Keratinocyte (primary cell): ENCODE results near the gene ADRM1. TPM values are rescaled to one million over a fixed set of nuclear protein-coding genes. Genes with fewer than 3 reads are reported as not detected.

Experiments used
- DNase-seq: peaks from one replicate; pipeline ENCODE4 v3.0.0-alpha.2; 2011; ENCODE audit warnings: low read depth, missing footprints, low spot score
- FAIRE-seq: peaks from 2 replicates; lab custom pipeline; 2011; peaks lifted over from hg19 to GRCh38; lab: Jason Lieb, UNC
- H2AFZ ChIP-seq: 2 replicates; pipeline ENCODE4 v1.6.0; 2012; ENCODE audit warnings: low read length, control low read depth, inconsistent platforms; ENCODE audit not compliant: control insufficient read depth
- H3K27ac ChIP-seq: 2 replicates; pipeline ENCODE4 v1.5.1; 2011; ENCODE audit warnings: low read length; ENCODE audit not compliant: control insufficient read depth, insufficient read depth
- H3K27me3 ChIP-seq: 3 replicates; pipeline ENCODE4 v1.6.0; 2011; ENCODE audit warnings: low read length; ENCODE audit not compliant: control insufficient read depth, insufficient read depth; ENCODE audit errors: extremely low read depth
- H3K36me3 ChIP-seq, 2 experiments: 2 replicates in 1 of 2; 3 replicates in 1 of 2; pipeline ENCODE4 v1.5.1; 2011; ENCODE audit warnings: low read length in 2 of 2, mild to moderate bottlenecking in 1 of 2; ENCODE audit not compliant: control insufficient read depth in 2 of 2, insufficient read depth in 2 of 2; ENCODE audit errors: extremely low read depth in 1 of 2
- H3K4me1 ChIP-seq: 3 replicates; pipeline ENCODE4 v1.5.1; 2011; ENCODE audit warnings: low read length; ENCODE audit not compliant: control insufficient read depth, insufficient read depth; ENCODE audit errors: extremely low read depth
- H3K4me2 ChIP-seq: 3 replicates; pipeline ENCODE4 v1.6.0; 2011; ENCODE audit warnings: low read depth, low read length; ENCODE audit not compliant: control insufficient read depth, insufficient read depth; ENCODE audit errors: extremely low read depth
- H3K4me3 ChIP-seq, 3 experiments: fragments of 200-600 bp in 1 of 3; sonication (generic) in 1 of 3; 2 replicates in 2 of 3; 3 replicates in 1 of 3; pipeline ENCODE4 v1.5.1; 2011 to 2016; ENCODE audit warnings: low read length in 3 of 3, mild to moderate bottlenecking in 3 of 3, control low read depth in 2 of 3, inconsistent platforms in 1 of 3, low read depth in 1 of 3, mixed read lengths in 1 of 3, mixed run types in 1 of 3, moderate library complexity in 1 of 3; ENCODE audit not compliant: control insufficient read depth in 2 of 3, insufficient read depth in 2 of 3; ENCODE audit errors: extremely low read depth in 1 of 3
- H3K79me2 ChIP-seq: 2 replicates; pipeline ENCODE4 v1.6.0; 2012; ENCODE audit warnings: low read length; ENCODE audit not compliant: control insufficient read depth, insufficient read depth
- H3K9ac ChIP-seq: 3 replicates; pipeline ENCODE4 v1.6.0; 2011; ENCODE audit warnings: low read length; ENCODE audit not compliant: control insufficient read depth, insufficient read depth; ENCODE audit errors: extremely low read depth
- H3K9me1 ChIP-seq: 3 replicates; pipeline ENCODE4 v1.6.0; 2011; ENCODE audit warnings: low read length; ENCODE audit not compliant: control insufficient read depth, insufficient read depth; ENCODE audit errors: extremely low read depth
- H3K9me3 ChIP-seq: 2 replicates; pipeline ENCODE4 v1.5.1; 2012; ENCODE audit warnings: low read depth, low read length; ENCODE audit not compliant: control insufficient read depth
- H4K20me1 ChIP-seq: 3 replicates; pipeline ENCODE4 v1.6.0; 2011; ENCODE audit warnings: low read length; ENCODE audit not compliant: control insufficient read depth, insufficient read depth; ENCODE audit errors: extremely low read depth
- CTCF ChIP-seq, 3 experiments: IDR thresholded peaks in 1 of 3; conservative IDR thresholded peaks in 1 of 3; optimal IDR thresholded peaks in 1 of 3; 2 replicates in 2 of 3; 3 replicates in 1 of 3; pipeline versions ENCODE3 to v1.5.1; 2011; ENCODE audit warnings: low read length in 3 of 3, mild to moderate bottlenecking in 3 of 3, moderate library complexity in 2 of 3, control low read depth in 1 of 3, inconsistent platforms in 1 of 3; ENCODE audit not compliant: insufficient read depth in 2 of 3; ENCODE audit errors: extremely low read depth in 1 of 3
- EZH2 ChIP-seq: IDR thresholded peaks from one replicate; pipeline ENCODE4 v1.6.1; 2012; ENCODE audit warnings: inconsistent platforms, mild to moderate bottlenecking, low read length, moderate library complexity
- dilution Hi-C: fragments of 300-500 bp; cut with MboI; formaldehyde crosslinking; loops from one replicate; pipeline ENCODE4 v1.7.0; 2020; ENCODE audit warnings: low sequenced_read_pairs; ENCODE audit not compliant: extremely low pct_ligation_motif_present
- polyA plus RNA-seq, 5 experiments: library from polyadenylated mRNA; depleted of rRNA in 3 of 5; stranded (reverse) in 3 of 5; stranded (forward) in 1 of 5; unstranded in 1 of 5; fragments of >200 nt; gene quantifications; 1 replicate in 1 of 5; 2 replicates in 3 of 5; 3 replicates in 1 of 5; pipeline versions ENCODE4 v1.2.1 to v1.2.3, GENCODE V29; 2011 to 2012; ENCODE audit warnings: missing spikeins in 2 of 5, low read depth in 1 of 5, low replicate concordance in 1 of 5

The ADRM1 gene
- polyA plus RNA-seq, 1 donor (not counting 4 experiments of a cell fraction or from before 2014, with no cell fraction given), result 91.4 TPM

- no peaks in the 10 kb centered on the region for H3K27me3 ChIP-seq
- no peaks in the 10 kb centered on the region for H3K9me3 ChIP-seq
- no peak overlapping the region for H3K4me2 ChIP-seq
- no peak overlapping the region for H3K9ac ChIP-seq
- H3K36me3 ChIP-seq, result peaks cover 47 to 53% of the 10 kb centered on the region in 2 experiments
- H4K20me1 ChIP-seq, result no peaks in the 10 kb centered on the region
- no peaks in the 10 kb centered on the region for H3K4me1 ChIP-seq
- TF ChIP-seq EZH2 (no peak), CTCF (optimal IDR thresholded peaks at IDR 0.05 in 1 of 3, IDR thresholded peaks at IDR 0.05 in 1 of 3, conservative IDR thresholded peaks at IDR 0.05 in 1 of 3; ENCODE audit: extremely low read depth in 1 of 3, insufficient read depth in 2 of 3, low read length in 3 of 3) (no peak)
- no peak overlapping the region for H2AFZ ChIP-seq
- no peak overlapping the region for H3K27ac ChIP-seq
- no peaks in the 10 kb centered on the region for H3K9me1 ChIP-seq
- H3K4me3 ChIP-seq, result no peak overlapping the region
- dilution Hi-C loops, result no loop called here
- FAIRE-seq (no peak), DNase-seq (no peak)
- peaks cover 2% of the 10 kb centered on the region for H3K79me2 ChIP-seq
Observed at GRCh38 chr20:62334881-62335280, 32.1 kb downstream of the ADRM1 start.

- H3K4me3 ChIP-seq, result no peak overlapping the region
- no peaks in the 10 kb centered on the region for H3K4me1 ChIP-seq
- H2AFZ ChIP-seq, result no peak overlapping the region
- no peak overlapping the region for H3K27ac ChIP-seq
- no peaks in the 10 kb centered on the region for H4K20me1 ChIP-seq
- no peak for TF ChIP-seq CTCF (optimal IDR thresholded peaks at IDR 0.05 in 1 of 3, IDR thresholded peaks at IDR 0.05 in 1 of 3, conservative IDR thresholded peaks at IDR 0.05 in 1 of 3; ENCODE audit: extremely low read depth in 1 of 3, insufficient read depth in 2 of 3, low read length in 3 of 3)
- no peak for TF ChIP-seq EZH2
- dilution Hi-C loops, result no loop called here
- no peak for DNase-seq
- peaks cover 45 to 51% of the 10 kb centered on the region in 2 experiments for H3K36me3 ChIP-seq
- peaks cover 2% of the 10 kb centered on the region for H3K79me2 ChIP-seq
- no peak overlapping the region for H3K9ac ChIP-seq
- H3K27me3 ChIP-seq, result no peaks in the 10 kb centered on the region
- no peaks in the 10 kb centered on the region for H3K9me1 ChIP-seq
- H3K9me3 ChIP-seq, result no peaks in the 10 kb centered on the region
- no peak for FAIRE-seq
- H3K4me2 ChIP-seq, result no peak overlapping the region
Observed at GRCh38 chr20:62335532-62335931, 32.7 kb downstream of the ADRM1 start.
